HepG2 (cell line): ENCODE measurements around the gene EIF2AK2. TPM values are rescaled to one million over a fixed set of nuclear protein-coding genes. Genes with fewer than 3 reads are reported as not detected.
"Not testable (repeated sequence)": the region's sequence is repeated elsewhere in the genome, so short reads cannot be mapped to it uniquely, and the experiment has no call there.

Source experiments
- ATAC-seq: fragments of 200-7000 bp; cut with Tn5 transposase; 3 replicates; pipeline ENCODE4 v1.9.1; 2020; ENCODE audit warnings: mild to moderate bottlenecking, moderate library complexity
- BruUV-seq: library from RNA; stranded (reverse); fragments of 400-500 nt; replicated peaks from 2 replicates; lab custom pipeline; 2021; lab: Mats Ljungman, UMichigan
- CTCF ChIA-PET: fragments of 300-600 bp; formaldehyde crosslinking; extraction: SDS; loops from one replicate; lab custom pipeline; 2021; ENCODE audit warnings: low total read pairs, inconsistent platforms, low intra/inter-chr PET ratio; lab: Yijun Ruan, JAX
- POLR2A ChIA-PET: fragments of 350-600 bp; sonication (Branson Sonifier 250); formaldehyde crosslinking; loops from one replicate; lab custom pipeline; 2020; ENCODE audit warnings: antibody characterized with exemption, inconsistent platforms; lab: Yijun Ruan, JAX
- DNase-seq: peaks from one replicate; pipeline ENCODE4 v3.0.0-alpha.2; 2015; ENCODE audit warnings: low spot score
- FAIRE-seq: peaks from 3 replicates; lab custom pipeline; 2011; peaks lifted over from hg19 to GRCh38; lab: Jason Lieb, UNC
- H2AFZ ChIP-seq: one replicate; pipeline ENCODE4 v1.6.1; 2011; ENCODE audit warnings: low read length, inconsistent platforms
- H3K27ac ChIP-seq: fragments of 300-600 bp; 3 replicates; pipeline ENCODE4 v1.8.0; 2011; ENCODE audit warnings: mixed run types, mild to moderate bottlenecking, mixed read lengths, low read length, inconsistent platforms; ENCODE audit not compliant: insufficient read depth; ENCODE audit errors: extremely low read length
- H3K27me3 ChIP-seq, 2 experiments: fragments of 200-600 bp in 1 of 2; 2 replicates in 1 of 2; 3 replicates in 1 of 2; pipeline versions ENCODE4 v1.6.0 to v1.8.0; 2011; ENCODE audit warnings: low read length in 2 of 2, mild to moderate bottlenecking in 2 of 2, moderate library complexity in 2 of 2, inconsistent platforms in 1 of 2; ENCODE audit not compliant: insufficient read depth in 2 of 2, control insufficient read depth in 1 of 2
- H3K36me3 ChIP-seq, 2 experiments: fragments of 200-600 bp in 1 of 2; replicated peaks in 1 of 2; 2 replicates in 1 of 2; 3 replicates in 1 of 2; pipeline versions ENCODE4 v1.5.1 to v1.8.0; 2011; ENCODE audit warnings: low read length in 2 of 2, inconsistent platforms in 1 of 2; ENCODE audit not compliant: insufficient read depth in 2 of 2, control insufficient read depth in 1 of 2
- H3K4me1 ChIP-seq: 2 replicates; pipeline ENCODE4 v1.5.1; 2012; ENCODE audit warnings: low read length, inconsistent platforms; ENCODE audit not compliant: insufficient read depth
- H3K4me2 ChIP-seq: 2 replicates; pipeline ENCODE4 v1.6.0; 2011; ENCODE audit warnings: low read depth, low read length, inconsistent platforms
- H3K4me3 ChIP-seq, 3 experiments: fragments of 200-600 bp in 1 of 3; sonication (generic), shearing (Covaris generic) in 1 of 3; replicated peaks in 1 of 3; 2 replicates each; pipeline ENCODE4 v1.5.1; 2011 to 2016; ENCODE audit warnings: low read length in 3 of 3, inconsistent platforms in 2 of 3, low read depth in 2 of 3, mild to moderate bottlenecking in 2 of 3, control low read depth in 1 of 3, mixed read lengths in 1 of 3; ENCODE audit not compliant: insufficient read depth in 1 of 3
- H3K79me2 ChIP-seq: one replicate; pipeline ENCODE4 v1.6.1; 2011; ENCODE audit warnings: low read length, inconsistent platforms; ENCODE audit not compliant: insufficient read depth
- H3K9ac ChIP-seq: 2 replicates; pipeline ENCODE4 v1.6.0; 2011; ENCODE audit warnings: mild to moderate bottlenecking, low read depth, low read length, inconsistent platforms; ENCODE audit not compliant: insufficient read depth
- H3K9me3 ChIP-seq: 2 replicates; pipeline ENCODE4 v1.5.1; 2012; ENCODE audit warnings: mild to moderate bottlenecking, low read length
- H4K20me1 ChIP-seq: 2 replicates; pipeline ENCODE4 v1.6.0; 2011; ENCODE audit warnings: inconsistent platforms, mild to moderate bottlenecking, low read length, moderate library complexity; ENCODE audit not compliant: insufficient read depth
- CHD4 ChIP-seq: fragments of 200-600 bp; sonication (generic); IDR thresholded peaks from 2 replicates; pipeline ENCODE4 v1.7.0; 2017; ENCODE audit warnings: mild to moderate bottlenecking, low read length, borderline replicate concordance
- CREM ChIP-seq, 2 experiments: sonication (generic) in 1 of 2; formaldehyde crosslinking in 1 of 2; IDR thresholded peaks; 2 replicates each; pipeline versions ENCODE4 v1.4.0 to v1.6.1; 2016 to 2020; ENCODE audit warnings: antibody characterized with exemption in 1 of 2, mild to moderate bottlenecking in 1 of 2, missing genetic modification reagents in 1 of 2
- FLYWCH1 ChIP-seq: sonication (generic); formaldehyde crosslinking; IDR thresholded peaks from 2 replicates; pipeline ENCODE4 v1.8.1; 2023; ENCODE audit warnings: mild to moderate bottlenecking, missing genetic modification reagents
- JARID2 ChIP-seq: sonication (generic); formaldehyde crosslinking; IDR thresholded peaks from 2 replicates; pipeline ENCODE4 v1.8.1; 2023; ENCODE audit warnings: missing genetic modification reagents, inconsistent platforms; ENCODE audit not compliant: insufficient replicate concordance
- NFATC3 ChIP-seq: sonication (generic); formaldehyde crosslinking; IDR thresholded peaks from 2 replicates; pipeline ENCODE4 v1.5.1; 2020; ENCODE audit warnings: mild to moderate bottlenecking, missing genetic modification reagents
- PAWR ChIP-seq: sonication (generic); formaldehyde crosslinking; IDR thresholded peaks from 2 replicates; pipeline ENCODE4 v1.4.0; 2020; ENCODE audit warnings: missing genetic modification reagents, mild to moderate bottlenecking, borderline replicate concordance
- PAX8 ChIP-seq: sonication (generic); formaldehyde crosslinking; IDR thresholded peaks from 2 replicates; pipeline ENCODE4 v1.8.0; 2022; ENCODE audit warnings: mild to moderate bottlenecking, missing genetic modification reagents, borderline replicate concordance
- PHF21A ChIP-seq: sonication (generic); formaldehyde crosslinking; IDR thresholded peaks from 2 replicates; pipeline ENCODE4 v1.5.0; 2020; ENCODE audit warnings: mild to moderate bottlenecking, missing genetic modification reagents
- SMAD1 ChIP-seq: sonication (generic); formaldehyde crosslinking; IDR thresholded peaks from 2 replicates; pipeline ENCODE4 v1.4.0; 2020; ENCODE audit warnings: missing genetic modification reagents, low read depth, mild to moderate bottlenecking, borderline replicate concordance
- SMARCC2 ChIP-seq: fragments of 450-650 bp; IDR thresholded peaks from 2 replicates; pipeline ENCODE4 v1.6.1; 2017; ENCODE audit warnings: antibody characterized with exemption, mild to moderate bottlenecking
- ZBTB38 ChIP-seq: sonication (generic); formaldehyde crosslinking; IDR thresholded peaks from 2 replicates; pipeline ENCODE4 v1.5.1; 2020; ENCODE audit warnings: mild to moderate bottlenecking, missing genetic modification reagents
- ZFP82 ChIP-seq: sonication (generic); formaldehyde crosslinking; IDR thresholded peaks from 2 replicates; pipeline ENCODE4 v1.5.1; 2020; ENCODE audit warnings: mild to moderate bottlenecking, missing genetic modification reagents, borderline replicate concordance
- ZNF230 ChIP-seq: sonication (generic); formaldehyde crosslinking; IDR thresholded peaks from 2 replicates; pipeline ENCODE4 v1.4.0; 2020; ENCODE audit warnings: mild to moderate bottlenecking, missing genetic modification reagents
- ZNF567 ChIP-seq: sonication (generic); formaldehyde crosslinking; IDR thresholded peaks from 2 replicates; pipeline ENCODE4 v1.8.1; 2023; ENCODE audit warnings: mild to moderate bottlenecking, missing genetic modification reagents, borderline replicate concordance
- ZNF607 ChIP-seq: sonication (generic); formaldehyde crosslinking; IDR thresholded peaks from 2 replicates; pipeline ENCODE4 v1.5.1; 2020; ENCODE audit warnings: missing genetic modification reagents, mild to moderate bottlenecking, borderline replicate concordance
- ZNF780A ChIP-seq: sonication (generic); formaldehyde crosslinking; IDR thresholded peaks from 2 replicates; pipeline ENCODE4 v1.8.0; 2022; ENCODE audit warnings: mild to moderate bottlenecking, missing genetic modification reagents, moderate library complexity
- ZNF790 ChIP-seq: sonication (generic); formaldehyde crosslinking; IDR thresholded peaks from 2 replicates; pipeline ENCODE4 v1.8.0; 2022; ENCODE audit warnings: missing genetic modification reagents, mild to moderate bottlenecking, borderline replicate concordance
- ZNF878 ChIP-seq: sonication (generic); formaldehyde crosslinking; IDR thresholded peaks from 2 replicates; pipeline ENCODE4 v1.8.1; 2023; ENCODE audit warnings: mild to moderate bottlenecking, missing genetic modification reagents, moderate library complexity
- WGBS: methylation state at CpG from one replicate; pipeline ENCODE4 v1.1.6; 2017; ENCODE audit warnings: low lambda C conversion rate; 5-methylcytosine and 5-hydroxymethylcytosine counted together
- in situ Hi-C: cut with HindIII; loops from 2 replicates; pipeline ENCODE4 v1.10.0; 2017; ENCODE audit warnings: low pct_unique_long_range_greater_than_20kb; ENCODE audit not compliant: extremely low pct_ligation_motif_present
- intact Hi-C: fragments of 100-400 bp; cut with micrococcal nuclease; formaldehyde crosslinking; loops from one replicate; pipeline ENCODE4 v1.10.0; 2022; ENCODE audit not compliant: unreplicated experiment
- polyA plus RNA-seq, 8 experiments: library from polyadenylated mRNA; depleted of rRNA in 3 of 8; stranded (reverse) in 7 of 8; unstranded in 1 of 8; fragments of >200 nt; fragmentation: Illumina TruSeq in 4 of 8; extraction: Trizol in 4 of 8; gene quantifications; 2 replicates each; pipeline versions ENCODE4 v1.2.1 to v1.2.3, GENCODE V29; 2011 to 2016; ENCODE audit warnings: low read depth in 4 of 8, missing spikeins in 1 of 8, mixed read lengths in 1 of 8; ENCODE audit not compliant: insufficient read depth in 1 of 8
- total RNA-seq, 5 experiments: library from RNA; depleted of rRNA; stranded (reverse); fragments of >200 nt; fragmentation: Illumina TruSeq; extraction: Trizol; gene quantifications; 2 replicates each; pipeline ENCODE4 v1.2.3, GENCODE V29; 2016; ENCODE audit warnings: low read depth in 1 of 5
- TF ChIP-seq, protein P1 (sequence below): sonication (generic); formaldehyde crosslinking; IDR thresholded peaks from 2 replicates; pipeline ENCODE4 v1.5.0; 2020; ENCODE audit warnings: mild to moderate bottlenecking, missing genetic modification reagents
- TF ChIP-seq, protein P2 (sequence below): sonication (generic); formaldehyde crosslinking; IDR thresholded peaks from 2 replicates; pipeline ENCODE4 v1.5.1; 2020; ENCODE audit warnings: mild to moderate bottlenecking, moderate library complexity, missing genetic modification reagents

EIF2AK2 gene
- total and polyA plus RNA-seq, 2 of the 13 experiments (the other 11 are each of a cell fraction or from before 2014, with no cell fraction given) = 10.2 to 26.1 TPM

DNA sequence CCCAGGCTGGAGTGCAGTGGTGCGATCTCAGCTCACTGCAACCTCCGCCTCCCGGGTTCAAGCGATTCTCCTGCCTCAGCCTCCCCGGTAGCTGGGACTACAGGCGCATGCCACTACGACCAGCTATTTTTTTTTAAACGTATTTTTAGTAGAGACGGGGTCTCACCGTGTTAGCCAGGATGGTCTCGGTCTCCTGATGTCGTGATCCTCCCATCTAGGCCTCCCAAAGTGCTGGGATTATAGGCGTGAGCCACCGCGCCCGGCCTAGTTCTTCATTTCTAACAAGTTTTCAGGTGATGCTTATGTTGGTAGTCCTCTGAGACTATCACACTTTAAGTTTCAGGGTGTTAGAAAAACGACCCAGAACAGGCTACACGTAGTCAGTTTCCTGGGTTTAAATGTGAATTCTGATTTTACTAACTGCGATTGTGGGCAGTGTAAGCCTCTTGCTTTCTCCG lies 39.1 kb upstream of the EIF2AK2 start:
- in situ Hi-C loops; H4K20me1 ChIP-seq; ATAC-seq; H3K9me3 ChIP-seq; DNase-seq; CTCF ChIA-PET; BruUV-seq; FAIRE-seq; H3K27me3 ChIP-seq; TF ChIP-seq CREM (CRISPR knock-in tag; IDR thresholded peaks at IDR 0.05): not testable (repeated sequence)
- Histone ChIP-seq H3K4me2 (peak overlapping the region; percentile 92), H2AFZ (peak overlapping the region; percentile 97), H3K27ac (peak overlapping the region; percentile 70), H3K36me3 (peaks cover 3 to 12% of the 10 kb centered on the region in 2 experiments; a peak in 4 of 5 replicates), H3K4me1 (peaks cover 34% of the 10 kb centered on the region), H3K4me3 (peak overlapping the region; percentile 78 to 91 (median 90)), H3K9ac (peak overlapping the region; percentile 90), H3K79me2 (peaks cover 37% of the 10 kb centered on the region)
- 69% methylated on average over 20 of the region's 20 CpGs for WGBS
- POLR2A ChIA-PET = interaction anchor here (1.0 to 2.5 kb wide), 4 partner anchors 25 to 69 kb away, joined by 3 to 14 read pairs (median 5); partner anchors contain the start of genes CEBPZ, EIF2AK2 and NDUFAF7
- intact Hi-C loops = loop anchor here (2.0 kb wide), 3 partner anchors 27 to 39 kb away; partner anchors contain the start of genes CEBPZ, EIF2AK2 and NDUFAF7
- TF ChIP-seq PAWR (CRISPR knock-in tag) (0 out of 2 replicates have a peak, but pooled peaks have one; percentile 36), CHD4 (0 out of 2 replicates have a peak, but pooled peaks have one; percentile 71), ZFP82 (CRISPR knock-in tag) (peak; percentile 2; the same call in 1 of the 2 replicates), ZNF780A (CRISPR knock-in tag) (0 out of 2 replicates have a peak, but pooled peaks have one; percentile 23), ZNF790 (CRISPR knock-in tag) (0 out of 2 replicates have a peak, but pooled peaks have one; percentile 9), SMARCC2 (0 out of 2 replicates have a peak, but pooled peaks have one; percentile 15), ZBTB38 (CRISPR knock-in tag) (peak; percentile 58), JARID2 (CRISPR knock-in tag) (peak; percentile 21), ZNF230 (CRISPR knock-in tag) (0 out of 2 replicates have a peak, but pooled peaks have one; percentile 44), PHF21A (CRISPR knock-in tag) (0 out of 2 replicates have a peak, but pooled peaks have one; percentile 52), SMAD1 (CRISPR knock-in tag) (0 out of 2 replicates have a peak, but pooled peaks have one; percentile 6), CREM (IDR thresholded peaks at IDR 0.05) (peak; percentile 46; the same call in 1 of the 2 replicates), ZNF607 (CRISPR knock-in tag) (0 out of 2 replicates have a peak, but pooled peaks have one; percentile 9), FLYWCH1 (CRISPR knock-in tag) (peak; percentile 88), ZNF878 (CRISPR knock-in tag) (peak; percentile 8; the same call in 1 of the 2 replicates), NFATC3 (CRISPR knock-in tag) (0 out of 2 replicates have a peak, but pooled peaks have one; percentile 9), ZNF567 (CRISPR knock-in tag) (0 out of 2 replicates have a peak, but pooled peaks have one; percentile 14), PAX8 (CRISPR knock-in tag) (0 out of 2 replicates have a peak, but pooled peaks have one; percentile 9)
- TF ChIP-seq, protein P1, sequence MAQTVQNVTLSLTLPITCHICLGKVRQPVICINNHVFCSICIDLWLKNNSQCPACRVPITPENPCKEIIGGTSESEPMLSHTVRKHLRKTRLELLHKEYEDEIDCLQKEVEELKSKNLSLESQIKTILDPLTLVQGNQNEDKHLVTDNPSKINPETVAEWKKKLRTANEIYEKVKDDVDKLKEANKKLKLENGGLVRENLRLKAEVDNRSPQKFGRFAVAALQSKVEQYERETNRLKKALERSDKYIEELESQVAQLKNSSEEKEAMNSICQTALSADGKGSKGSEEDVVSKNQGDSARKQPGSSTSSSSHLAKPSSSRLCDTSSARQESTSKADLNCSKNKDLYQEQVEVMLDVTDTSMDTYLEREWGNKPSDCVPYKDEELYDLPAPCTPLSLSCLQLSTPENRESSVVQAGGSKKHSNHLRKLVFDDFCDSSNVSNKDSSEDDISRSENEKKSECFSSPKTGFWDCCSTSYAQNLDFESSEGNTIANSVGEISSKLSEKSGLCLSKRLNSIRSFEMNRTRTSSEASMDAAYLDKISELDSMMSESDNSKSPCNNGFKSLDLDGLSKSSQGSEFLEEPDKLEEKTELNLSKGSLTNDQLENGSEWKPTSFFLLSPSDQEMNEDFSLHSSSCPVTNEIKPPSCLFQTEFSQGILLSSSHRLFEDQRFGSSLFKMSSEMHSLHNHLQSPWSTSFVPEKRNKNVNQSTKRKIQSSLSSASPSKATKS (CRISPR knock-in tag) = peak; percentile 3; the same call in 1 of the 2 replicates
- TF ChIP-seq, protein P2, sequence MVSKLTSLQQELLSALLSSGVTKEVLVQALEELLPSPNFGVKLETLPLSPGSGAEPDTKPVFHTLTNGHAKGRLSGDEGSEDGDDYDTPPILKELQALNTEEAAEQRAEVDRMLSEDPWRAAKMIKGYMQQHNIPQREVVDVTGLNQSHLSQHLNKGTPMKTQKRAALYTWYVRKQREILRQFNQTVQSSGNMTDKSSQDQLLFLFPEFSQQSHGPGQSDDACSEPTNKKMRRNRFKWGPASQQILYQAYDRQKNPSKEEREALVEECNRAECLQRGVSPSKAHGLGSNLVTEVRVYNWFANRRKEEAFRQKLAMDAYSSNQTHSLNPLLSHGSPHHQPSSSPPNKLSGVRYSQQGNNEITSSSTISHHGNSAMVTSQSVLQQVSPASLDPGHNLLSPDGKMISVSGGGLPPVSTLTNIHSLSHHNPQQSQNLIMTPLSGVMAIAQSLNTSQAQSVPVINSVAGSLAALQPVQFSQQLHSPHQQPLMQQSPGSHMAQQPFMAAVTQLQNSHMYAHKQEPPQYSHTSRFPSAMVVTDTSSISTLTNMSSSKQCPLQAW (CRISPR knock-in tag) = peak; percentile 40; the same call in 1 of the 2 replicates
